SK-MEL-5 (cell line): ENCODE measurements around the gene SLCO4A1. TPM values are rescaled to one million over a fixed set of nuclear protein-coding genes. Genes with fewer than 3 reads are reported as not detected.
A peak's percentile ranks its signal among the peaks of the same experiment; 100 is the strongest.
"Not testable (repeated sequence)": the region's sequence is repeated elsewhere in the genome, so short reads cannot be mapped to it uniquely, and the experiment has no call there.

ENCODE experiments used
- DNase-seq: peaks from one replicate; pipeline ENCODE4 v3.0.0-alpha.2; 2016; ENCODE audit warnings: low read depth, low spot score
- in situ Hi-C: cut with HindIII; loops from 2 replicates; pipeline ENCODE4 v1.10.0; 2016; ENCODE audit warnings: low sequenced_read_pairs, high pct_unique_total_duplicates, low pct_unique_long_range_greater_than_20kb
- total RNA-seq: library from RNA; depleted of rRNA; stranded (reverse); fragments of >200 nt; shearing (Covaris generic); gene quantifications from 2 replicates; pipeline ENCODE4 v1.2.3, GENCODE V29; 2014

Gene SLCO4A1
- total RNA-seq, 1 experiment from 2014 or later = 53.5 TPM

DNA sequence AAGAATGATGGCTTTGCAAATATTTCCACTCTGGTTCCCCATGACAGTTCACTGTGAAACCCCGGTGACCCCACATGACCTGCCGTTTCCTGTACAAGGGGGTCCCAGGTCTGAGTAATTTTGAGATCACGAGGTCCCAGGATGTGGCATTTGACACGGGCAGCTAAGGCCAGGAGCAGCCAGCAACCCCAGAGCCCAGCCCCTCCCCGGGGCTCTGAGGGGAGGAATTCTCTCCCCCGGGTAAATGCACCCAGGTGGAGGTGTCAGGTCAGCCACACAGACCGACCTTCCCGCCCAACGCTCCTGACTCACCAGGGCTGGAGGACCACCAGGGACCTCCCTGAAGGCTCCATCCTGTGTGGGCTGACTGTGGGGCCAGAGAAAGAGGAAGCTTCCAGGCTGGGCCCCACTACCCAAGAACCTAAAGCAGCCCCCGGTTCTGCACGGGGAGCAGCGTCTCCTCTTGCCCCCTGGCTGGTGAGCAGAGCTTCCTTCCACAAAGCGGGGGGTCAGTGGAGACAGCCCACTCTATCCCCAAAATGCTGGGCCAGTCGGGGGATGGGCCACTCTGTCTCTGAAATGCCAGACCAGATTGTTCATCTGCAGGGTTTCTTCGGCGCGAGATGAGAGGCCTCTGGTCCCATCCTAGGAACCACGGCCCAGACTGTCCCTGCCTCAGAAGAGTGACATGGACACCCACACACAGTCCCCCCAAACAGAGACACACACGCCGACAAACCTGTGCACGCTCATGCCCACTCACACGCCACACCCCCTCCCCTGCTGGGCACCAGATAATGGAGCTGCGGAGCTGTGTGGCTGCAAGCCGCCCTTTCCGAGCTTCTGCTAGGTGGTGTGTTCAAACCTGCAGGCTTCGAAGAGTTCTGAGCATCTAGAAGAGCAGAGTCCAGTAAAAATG, 23.4 kb upstream of the SLCO4A1 start:
- DNase-seq = no peak

DNA sequence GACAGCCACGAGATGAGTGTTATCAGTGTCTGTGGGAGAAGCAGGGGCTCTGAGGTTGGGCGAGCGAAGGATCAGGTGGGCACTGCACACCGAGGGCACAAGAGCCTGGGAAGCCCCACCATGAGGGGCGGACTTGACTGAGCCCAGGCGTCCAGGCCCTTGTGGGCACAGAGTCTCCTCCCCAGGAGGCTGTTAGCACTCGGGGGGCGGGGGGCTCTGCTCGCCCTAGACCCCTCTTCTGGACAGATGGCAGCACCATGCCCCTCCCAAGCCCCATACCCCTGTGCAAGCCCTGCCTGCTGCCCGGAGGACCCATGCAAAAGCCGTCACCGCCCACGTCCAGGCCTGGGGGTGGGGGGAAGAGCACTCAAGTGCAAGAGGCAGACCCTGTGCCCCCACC, 21.7 kb upstream of the SLCO4A1 start:
- DNase-seq = no peak
- in situ Hi-C loops = no loop called here

More for the DNA sequence above, 23.4 kb upstream of the SLCO4A1 start:
- in situ Hi-C loops = no loop called here

GRCh38 chr20:62621251-62622110, 20.8 kb upstream of the SLCO4A1 start:
- in situ Hi-C loops = no loop called here
- no peak for DNase-seq

DNA sequence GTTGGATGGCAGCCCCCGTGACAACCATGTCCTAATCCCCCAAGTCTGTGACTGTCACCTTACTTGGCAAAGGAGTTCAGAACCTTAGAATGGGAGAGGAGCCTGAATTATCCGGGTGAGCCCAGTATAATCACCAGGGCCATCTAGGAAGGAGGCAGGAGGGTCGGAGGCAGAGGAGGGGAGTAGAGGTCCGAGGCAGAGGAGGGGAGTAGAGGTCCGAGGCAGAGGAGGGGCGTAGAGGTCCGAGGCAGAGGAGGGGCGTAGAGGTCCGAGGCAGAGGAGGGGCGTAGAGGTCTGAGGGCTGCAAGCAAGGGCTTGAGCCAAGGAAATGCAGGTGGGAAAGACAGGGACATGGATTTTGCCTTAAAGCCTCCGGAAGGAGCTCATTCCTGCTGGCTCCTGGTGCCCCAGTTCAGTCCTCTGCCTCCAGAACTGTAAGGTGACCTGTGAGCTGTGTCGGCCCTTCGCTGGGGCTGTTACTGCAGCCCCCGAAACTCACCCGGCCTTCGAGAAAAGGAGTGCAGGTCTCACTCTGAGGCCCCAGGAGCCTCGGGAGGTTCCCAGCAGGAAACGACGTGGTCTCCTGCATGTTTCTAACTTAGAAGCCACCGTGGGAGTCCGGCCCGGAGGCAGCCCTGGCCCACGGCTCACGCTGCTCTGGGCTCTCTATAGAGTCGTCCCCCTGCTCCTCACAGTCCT, 20.0 kb upstream of the SLCO4A1 start:
- in situ Hi-C loops = no loop called here
- DNase-seq = no peak

GRCh38 chr20:62622877-62623487, 19.3 kb upstream of the SLCO4A1 start:
- in situ Hi-C loops = no loop called here
- no peak for DNase-seq

DNA sequence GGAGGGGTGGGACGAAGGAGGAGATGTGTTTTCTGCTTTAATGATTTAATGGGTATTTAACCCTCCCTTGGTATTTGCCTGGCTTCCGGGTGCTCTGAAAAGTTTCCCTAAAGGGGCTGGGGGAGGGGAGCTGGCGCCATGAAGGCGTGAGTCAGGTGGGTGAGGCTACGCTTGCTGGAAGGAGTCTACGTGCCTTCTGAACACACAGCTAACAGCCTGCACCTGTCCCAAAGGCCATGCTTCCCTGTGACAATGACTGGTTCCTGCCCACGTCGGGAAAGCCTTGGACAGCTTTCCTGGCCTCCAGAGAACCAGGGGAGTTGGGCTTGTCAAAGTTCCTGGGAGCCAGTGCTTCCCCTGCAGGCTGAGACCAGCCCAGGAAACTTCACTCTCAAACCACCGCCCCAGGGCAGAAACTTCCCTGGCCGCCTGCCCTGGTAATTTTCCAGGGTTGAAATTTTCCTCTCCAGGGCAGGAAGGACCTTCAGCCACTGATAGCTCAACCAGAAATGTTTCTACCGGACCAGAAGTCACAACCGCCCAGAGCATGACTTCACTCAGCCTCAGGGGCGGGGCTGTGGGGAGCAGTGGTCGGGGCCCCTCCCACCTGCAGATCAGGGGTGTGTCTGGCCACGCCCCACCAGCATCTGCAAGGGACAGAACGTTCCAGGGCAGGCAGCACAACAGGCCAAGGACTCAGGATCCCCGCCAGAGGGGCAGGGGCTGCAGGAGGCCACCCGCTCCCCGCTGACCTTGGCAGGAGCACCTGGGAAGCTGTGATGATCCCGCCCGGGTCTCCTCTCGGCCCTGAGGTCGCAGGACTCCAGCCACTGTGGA, 18.6 kb upstream of the SLCO4A1 start:
- DNase-seq = peak; percentile 70
- in situ Hi-C loops = no loop called here

DNA sequence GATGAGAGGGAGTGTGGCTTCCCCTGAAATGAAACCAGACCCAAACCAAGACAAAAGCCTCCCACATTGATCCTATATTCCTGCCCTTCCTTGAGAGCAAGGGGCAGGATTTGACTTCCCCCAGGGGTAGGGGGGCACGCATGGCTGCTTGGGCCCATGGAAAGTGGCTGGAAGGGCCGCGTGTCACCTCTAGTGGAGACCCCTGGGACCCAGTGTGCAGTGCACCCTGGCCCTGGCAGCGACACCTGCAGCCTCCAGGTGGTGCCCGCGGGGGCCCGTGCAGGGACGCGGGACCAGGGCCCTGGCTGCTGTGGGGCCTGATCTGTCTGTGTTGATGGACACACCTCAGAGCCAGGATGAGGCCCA, 18.0 kb upstream of the SLCO4A1 start:
- no peak for DNase-seq
- in situ Hi-C loops = no loop called here

GRCh38 chr20:62624719-62625453, 17.4 kb upstream of the SLCO4A1 start:
- no peak for DNase-seq
- in situ Hi-C loops = no loop called here

DNA sequence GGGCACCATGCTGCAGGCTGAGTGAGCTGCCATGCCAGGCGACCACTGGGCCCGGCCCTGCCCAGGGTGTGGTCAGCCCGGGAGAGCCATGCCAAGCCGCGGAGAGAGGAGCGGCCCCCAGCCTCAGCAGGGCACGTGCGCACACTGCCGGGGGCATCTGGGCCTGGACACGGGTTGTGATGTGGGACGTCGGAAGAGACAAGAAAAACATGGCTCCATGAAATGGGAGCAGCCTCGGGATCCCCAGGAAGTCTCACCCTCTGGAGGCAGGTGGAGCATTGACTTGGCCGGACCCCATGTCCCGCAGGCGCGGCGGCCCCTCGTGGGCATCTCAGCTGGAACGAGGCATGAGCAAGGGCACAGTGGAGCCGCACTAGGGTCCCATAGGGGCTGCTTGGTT, 16.8 kb upstream of the SLCO4A1 start:
- no peak for DNase-seq
- in situ Hi-C loops = no loop called here

- DNase-seq = no peak
- in situ Hi-C loops = no loop called here
Measured at GRCh38 chr20:62625921-62626547, 16.3 kb upstream of the SLCO4A1 start.

DNA sequence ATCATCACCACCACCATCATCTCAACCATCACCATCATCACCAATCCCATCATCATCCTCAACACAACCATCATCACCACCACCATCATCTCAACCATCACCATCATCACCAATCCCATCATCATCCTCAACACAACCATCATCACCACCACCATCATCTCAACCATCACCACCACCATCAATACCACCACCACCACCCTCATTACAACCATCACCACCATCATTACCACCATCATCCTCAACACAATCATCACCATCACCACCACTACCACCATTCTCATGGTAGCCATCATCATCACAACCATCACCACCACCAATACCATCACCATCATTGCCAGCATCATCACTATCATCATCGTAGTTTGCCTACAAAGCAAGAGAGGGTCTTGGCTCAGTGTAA, 14.9 kb upstream of the SLCO4A1 start:
- in situ Hi-C loops, DNase-seq: not testable (repeated sequence)

GRCh38 chr20:62627901-62628612, 14.2 kb upstream of the SLCO4A1 start:
- no peak for DNase-seq
- in situ Hi-C loops = no loop called here

DNA sequence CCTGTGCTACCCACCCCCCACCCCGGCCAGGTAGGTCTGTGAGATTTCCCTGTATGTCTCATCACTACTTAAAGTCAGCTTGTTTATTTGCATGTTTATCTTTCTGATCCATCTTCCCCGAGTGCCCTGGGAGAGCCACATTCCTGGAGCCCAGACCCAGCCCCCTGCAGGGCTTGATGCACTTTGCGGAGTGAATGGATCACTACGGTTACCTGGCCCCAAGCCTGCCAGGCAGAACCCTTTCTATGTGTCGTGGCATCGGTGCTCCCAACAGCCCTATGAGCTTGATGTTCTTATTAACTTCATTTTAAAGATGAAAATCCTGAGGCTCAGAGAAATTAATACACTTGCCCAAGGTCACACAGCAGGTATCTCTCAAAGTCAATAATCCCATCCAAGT, 13.6 kb upstream of the SLCO4A1 start:
- in situ Hi-C loops = no loop called here
- no peak for DNase-seq

DNA sequence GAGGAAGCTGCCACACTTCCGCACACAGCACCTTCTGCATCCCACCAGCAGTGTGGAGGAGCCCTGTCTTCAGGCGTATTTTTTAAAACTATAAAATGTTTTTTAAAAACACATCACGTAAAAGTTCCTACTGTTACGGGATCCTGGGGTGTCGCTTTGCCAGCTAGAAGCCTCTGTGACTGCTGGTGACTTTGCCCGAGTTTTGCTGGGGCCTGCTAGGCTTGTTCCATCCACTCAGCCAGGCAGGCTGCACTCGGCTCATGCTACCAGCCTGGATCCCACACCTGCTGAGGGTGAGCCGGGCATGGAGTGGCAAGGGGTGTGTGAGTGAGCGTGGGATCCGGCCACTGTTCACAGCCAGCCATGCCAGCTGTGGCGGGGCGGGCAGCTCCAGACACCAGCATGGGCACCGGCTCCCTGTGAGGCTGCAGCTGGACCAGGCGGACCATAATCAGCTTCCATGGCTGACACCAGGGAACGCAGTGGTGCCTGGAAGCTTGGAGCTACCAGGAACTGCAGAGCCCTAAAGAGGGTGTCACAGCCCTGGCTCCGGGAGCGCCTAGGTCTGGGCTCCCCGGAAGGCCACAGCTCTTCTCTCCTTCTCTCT, 12.3 kb upstream of the SLCO4A1 start:
- DNase-seq = no peak
- in situ Hi-C loops = no loop called here
